Femur (tissue), 1 donor: ENCODE measurements around the gene USP19.
A peak's percentile ranks its signal among the peaks of the same experiment; 100 is the strongest.

Experiments used
- DNase-seq: peaks from one replicate; pipeline ENCODE4 v3.0.0-alpha.2; 2017

Gene USP19

GRCh38 chr3:49134471-49135265 is 14.0 kb upstream of the USP19 start:
- peak; percentile 13 for DNase-seq

- peak; percentile 91 for DNase-seq
Observed at GRCh38 chr3:49133226-49133951, 12.8 kb upstream of the USP19 start.

GRCh38 chr3:49132437-49133225 is 12.0 kb upstream of the USP19 start, which contains the start of gene LAMB2:
Gene LAMB2 (minus strand): TSS chr3:49133050. CDS start chr3:49132867, 183 bp downstream.
- peak; percentile 83 for DNase-seq

- no peak for DNase-seq
Observed at GRCh38 chr3:49132073-49132436, 11.4 kb upstream of the USP19 start.

GRCh38 chr3:49131576-49131975 is 11.0 kb upstream of the USP19 start:
- DNase-seq = peak; percentile 13

DNA sequence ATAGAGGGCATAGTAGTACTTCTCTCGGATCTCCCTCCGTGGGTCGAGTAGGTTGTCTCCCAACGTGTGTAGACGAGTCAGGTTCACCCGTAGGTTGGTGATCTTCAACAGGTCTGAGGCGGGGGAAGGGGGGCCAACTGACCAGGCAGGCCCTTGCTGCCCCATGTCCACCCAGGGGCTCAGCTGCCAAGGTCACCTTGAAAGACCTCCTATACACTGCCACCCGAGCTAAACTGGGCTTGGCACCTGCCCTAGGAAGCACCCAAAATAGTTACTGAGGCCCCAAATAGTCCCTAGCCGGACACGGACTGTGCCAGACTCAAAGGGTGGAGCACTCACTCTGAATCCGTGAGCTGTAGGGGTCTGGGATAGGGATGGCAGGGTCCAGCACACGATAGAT is 10.4 kb upstream of the USP19 start:
- peak; percentile 21 for DNase-seq

GRCh38 chr3:49124991-49125670 is 4.5 kb upstream of the USP19 start:
- no peak for DNase-seq

DNA sequence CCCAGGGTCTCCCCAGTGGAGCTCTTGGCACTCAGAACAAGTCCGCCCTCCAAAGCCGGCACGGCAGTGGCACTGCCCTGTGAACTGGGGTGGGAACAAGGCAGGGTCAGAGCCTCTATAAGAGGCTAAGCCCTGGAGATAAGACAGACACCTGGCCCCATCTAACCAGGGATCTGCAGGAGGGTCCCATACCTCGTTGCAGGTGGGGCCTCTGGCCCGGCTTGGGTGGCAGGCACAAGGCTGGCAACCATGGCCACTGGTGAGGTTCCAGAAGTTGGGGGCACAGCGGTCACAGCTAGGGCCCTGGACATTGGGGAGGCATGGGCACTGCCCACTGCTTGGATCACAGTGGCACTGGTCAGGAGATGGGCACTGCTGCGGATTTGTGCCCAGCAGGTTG is 3.6 kb upstream of the USP19 start:
- no peak for DNase-seq

GRCh38 chr3:49123687-49124086 is 3.1 kb upstream of the USP19 start:
- no peak for DNase-seq

DNA sequence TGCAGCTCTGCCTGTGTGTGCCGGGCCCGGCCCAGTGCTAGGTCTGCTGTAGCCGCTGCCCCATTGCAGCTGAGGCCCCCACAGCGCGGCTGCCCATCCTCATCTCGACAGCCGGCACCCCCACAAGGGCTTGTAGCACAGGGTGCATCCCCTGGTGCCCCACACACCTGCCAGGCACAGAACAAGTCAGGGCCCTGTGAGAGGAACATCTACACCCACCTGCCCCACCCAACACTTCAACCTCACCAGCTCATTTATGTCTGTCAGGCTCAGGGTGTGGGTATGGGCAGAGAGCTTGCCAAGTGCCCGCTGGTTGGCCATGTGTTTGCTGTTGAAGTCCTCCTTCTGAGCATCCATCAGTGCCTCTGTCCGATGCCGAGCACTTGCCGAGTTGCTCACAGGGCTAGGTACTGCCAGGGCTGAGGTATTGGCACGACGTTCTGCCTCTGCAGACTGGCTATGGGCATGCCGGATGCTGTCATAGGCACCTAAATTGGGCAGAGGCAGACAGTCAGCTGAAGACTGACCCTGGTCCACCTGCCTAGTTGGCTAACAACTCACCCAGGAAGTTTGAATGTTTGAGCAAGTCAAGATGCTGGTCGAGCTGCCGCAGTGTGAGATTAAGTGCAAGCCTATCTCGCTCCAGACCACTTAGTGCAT is 2.4 kb upstream of the USP19 start:
- DNase-seq = no peak

GRCh38 chr3:49122451-49122850 is 1.8 kb upstream of the USP19 start:
- DNase-seq = no peak

DNA sequence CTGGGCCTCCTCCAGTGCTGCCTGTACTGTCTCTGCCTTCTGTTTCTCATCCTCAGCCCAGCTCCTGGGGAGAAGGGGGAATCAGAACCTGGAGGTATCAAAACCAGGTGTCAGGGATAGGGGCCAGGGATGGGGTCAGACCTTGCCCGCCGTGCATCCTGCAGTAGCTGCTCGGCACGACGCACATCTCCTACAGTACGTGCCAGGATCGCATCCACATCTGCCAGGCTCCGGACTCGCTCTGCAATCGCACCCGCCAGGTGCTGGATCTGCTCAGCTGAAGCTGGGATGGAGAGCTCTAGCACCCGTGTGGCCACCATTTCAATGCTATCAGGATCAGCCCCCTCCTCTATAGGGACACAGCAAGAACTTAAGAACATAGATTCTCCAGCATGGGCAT is 1.4 kb upstream of the USP19 start:
- no peak for DNase-seq

- no peak for DNase-seq
Observed at GRCh38 chr3:49121132-49121736, 611 bp upstream of the USP19 start.

DNA sequence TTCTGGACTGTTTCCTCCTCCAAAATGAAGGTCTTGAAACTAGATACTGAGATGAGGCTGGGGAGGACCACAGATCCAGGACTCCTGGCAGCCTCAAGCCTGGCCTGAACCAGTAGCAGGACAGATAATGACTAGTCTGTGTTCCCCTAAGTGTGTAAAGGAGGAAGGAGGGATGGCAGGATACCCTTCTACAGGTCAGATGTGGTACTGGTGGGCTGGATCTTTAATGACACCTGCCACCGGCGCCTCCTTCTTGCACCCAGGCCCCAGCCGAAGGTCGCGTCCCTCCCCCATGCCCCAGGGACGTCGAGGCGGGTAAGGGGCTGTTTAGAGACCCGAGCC is 556 bp downstream of the USP19 start:
- no peak for DNase-seq

GRCh38 chr3:49119439-49119838 is 1.2 kb downstream of the USP19 start:
- DNase-seq = no peak

DNA sequence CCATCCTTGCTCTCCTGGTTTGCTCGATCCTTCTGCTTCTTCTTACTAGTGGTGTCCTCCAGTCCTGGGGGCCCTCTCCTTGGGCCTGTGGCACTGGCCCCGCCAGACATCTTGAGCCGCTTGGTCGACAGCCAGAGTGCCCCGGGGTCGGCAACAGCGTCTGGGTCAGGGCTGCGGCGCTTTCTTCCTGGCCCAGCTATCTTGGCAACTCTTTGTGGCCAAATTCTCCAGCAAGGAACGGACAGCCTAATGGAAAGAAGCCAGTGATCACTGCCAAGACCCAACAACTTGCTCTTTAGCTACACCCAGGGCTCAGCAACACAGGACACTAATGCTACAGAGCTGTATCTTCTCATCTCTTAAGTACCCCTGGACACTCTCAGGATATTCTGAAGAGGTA is 1.6 kb downstream of the USP19 start:
- DNase-seq = no peak

DNA sequence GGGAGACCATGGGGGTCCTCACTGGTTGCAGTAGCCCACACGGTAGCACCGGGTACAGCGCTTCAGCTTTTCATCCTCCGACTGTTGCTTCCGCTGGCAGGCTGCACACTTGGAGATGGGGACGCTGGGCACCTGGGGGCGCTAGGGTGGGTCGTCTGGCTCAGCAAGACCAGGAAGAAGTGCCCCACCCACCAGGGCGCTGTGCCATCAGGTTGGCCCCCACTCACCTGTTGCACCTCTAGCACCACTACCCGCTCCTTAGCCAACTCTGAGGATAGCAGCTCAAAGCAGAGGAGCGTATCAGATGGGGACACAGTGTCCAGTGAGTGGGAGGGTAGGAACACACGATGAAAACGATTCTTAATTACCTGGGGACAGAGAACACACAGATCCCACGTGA is 8.4 kb downstream of the USP19 start:
- DNase-seq = no peak

DNA sequence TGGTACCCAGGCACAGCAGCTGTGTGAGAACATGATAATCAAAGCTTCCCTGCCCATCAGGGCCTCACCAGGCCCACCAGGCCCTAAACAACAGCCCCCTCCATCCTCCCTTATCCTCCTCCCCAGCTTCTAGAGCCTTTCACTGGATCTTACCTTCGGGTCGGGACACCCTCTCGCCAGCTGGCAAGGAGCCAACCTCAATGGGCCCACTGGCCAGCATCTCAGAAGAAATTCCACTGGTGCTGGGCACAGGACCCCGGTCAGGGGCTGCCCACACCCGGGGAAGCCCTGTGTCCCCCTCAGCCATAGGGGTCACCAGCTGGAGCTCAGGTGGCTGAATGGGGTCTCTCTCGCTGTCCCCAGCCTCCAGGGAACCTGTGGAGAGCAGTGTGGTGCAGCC is 9.3 kb downstream of the USP19 start:
- no peak for DNase-seq

DNA sequence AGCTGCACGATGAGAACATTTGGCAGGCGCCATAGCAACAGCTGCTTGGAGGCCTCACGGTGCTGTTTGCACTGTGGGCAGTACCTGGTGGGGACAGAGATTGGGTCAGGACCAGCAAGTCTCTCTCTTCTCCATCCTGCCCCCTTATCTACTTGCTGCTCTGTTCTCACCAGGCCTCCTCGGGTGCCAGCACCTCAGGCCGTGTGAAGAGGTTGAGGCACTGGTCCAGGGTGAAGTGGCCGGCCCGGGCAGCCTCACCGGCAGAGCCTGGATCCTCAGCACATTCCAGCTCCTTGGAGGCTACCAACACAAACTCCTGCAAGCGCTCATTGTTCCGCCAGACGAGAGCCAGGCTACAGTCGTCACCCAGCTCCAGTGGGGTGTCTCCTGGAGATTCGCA is 9.8 kb downstream of the USP19 start:
- no peak for DNase-seq

DNA sequence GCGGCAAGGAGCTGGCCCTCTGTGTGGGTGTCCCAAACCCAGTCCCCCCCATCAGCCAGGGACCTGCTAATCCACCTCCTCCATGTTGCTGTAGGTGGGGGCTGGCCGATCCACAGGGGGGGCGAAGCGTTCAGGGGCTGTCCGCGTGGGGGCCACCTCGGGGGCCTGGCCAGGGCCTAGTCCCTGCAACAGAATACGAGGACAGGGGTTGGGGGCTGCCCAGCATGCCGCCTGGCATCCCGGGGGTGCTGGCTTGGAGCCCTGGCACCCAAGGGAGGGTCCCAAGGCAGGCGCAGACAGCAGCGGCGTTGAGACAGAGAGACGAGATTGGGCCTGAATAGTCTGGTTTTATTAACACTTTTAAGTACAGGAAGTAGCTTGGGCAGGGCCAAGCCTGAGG is 12.3 kb downstream of the USP19 start:
- DNase-seq = no peak

- DNase-seq = peak; percentile 97
Observed at GRCh38 chr3:49104427-49105291, 16.0 kb downstream of the USP19 start, which contains the start of gene QARS1. Gene QARS1 (minus strand): TSS chr3:49104757. CDS start chr3:49104733, 24 bp downstream.
